ACHN (cell line): ENCODE data around the gene ACD.
A peak's percentile ranks its signal among the peaks of the same experiment; 100 is the strongest.

Experiments
- DNase-seq: peaks from one replicate; pipeline ENCODE4 v3.0.0-alpha.2; 2015
- in situ Hi-C: cut with HindIII; loops from 2 replicates; pipeline ENCODE4 v1.10.0; 2017; ENCODE audit warnings: low sequenced_read_pairs, low pct_ligation_motif_present, low pct_unique_long_range_greater_than_20kb

ACD gene

GRCh38 chr16:67664871-67665270, 4.8 kb upstream of the ACD start:
- in situ Hi-C loops, result no loop called here
- no peak for DNase-seq

- DNase-seq, result no peak
- in situ Hi-C loops, result no loop called here
Measured at GRCh38 chr16:67664258-67664657, 4.2 kb upstream of the ACD start.

- in situ Hi-C loops, result no loop called here
- no peak for DNase-seq
Measured at GRCh38 chr16:67663877-67664222, 3.8 kb upstream of the ACD start.

GRCh38 chr16:67663151-67663876, 3.3 kb upstream of the ACD start:
- in situ Hi-C loops, result no loop called here
- peak; percentile 49 for DNase-seq

GRCh38 chr16:67662653-67663010, 2.6 kb upstream of the ACD start:
- in situ Hi-C loops, result no loop called here

GRCh38 chr16:67661886-67662652, 2.0 kb upstream of the ACD start:
- in situ Hi-C loops, result no loop called here
- DNase-seq, result no peak

More at GRCh38 chr16:67662653-67663010, 2.6 kb upstream of the ACD start:
- DNase-seq, result no peak

- peak; percentile 80 for DNase-seq
- in situ Hi-C loops, result no loop called here
Measured at GRCh38 chr16:67661101-67661761, 1.2 kb upstream of the ACD start.

GRCh38 chr16:67660564-67661028, 536 bp upstream of the ACD start, which contains the start of gene PARD6A:
Gene PARD6A (plus strand): TSS chr16:67660960. CDS start chr16:67661039, 79 bp downstream.
- in situ Hi-C loops, result no loop called here
- peak; percentile 99 for DNase-seq

- in situ Hi-C loops, result no loop called here
- DNase-seq, result no peak
Measured at GRCh38 chr16:67658849-67659674, 998 bp downstream of the ACD start.

GRCh38 chr16:67657751-67658518, 2.1 kb downstream of the ACD start:
- in situ Hi-C loops, result no loop called here
- DNase-seq, result no peak

GRCh38 chr16:67657017-67657608, 2.9 kb downstream of the ACD start:
- in situ Hi-C loops, result no loop called here
- no peak for DNase-seq

GRCh38 chr16:67656344-67657016, 3.6 kb downstream of the ACD start:
- DNase-seq, result no peak
- in situ Hi-C loops, result no loop called here

- in situ Hi-C loops, result no loop called here
- no peak for DNase-seq
Measured at GRCh38 chr16:67655363-67655762, 4.7 kb downstream of the ACD start.

- in situ Hi-C loops, result no loop called here
- no peak for DNase-seq
Measured at GRCh38 chr16:67654403-67654911, 5.6 kb downstream of the ACD start.

GRCh38 chr16:67653789-67654402, 6.2 kb downstream of the ACD start:
- DNase-seq, result peak; percentile 24
- in situ Hi-C loops, result no loop called here

GRCh38 chr16:67653128-67653788, 6.8 kb downstream of the ACD start:
- in situ Hi-C loops, result no loop called here
- peak; percentile 18 for DNase-seq
